DMS79 treated with DMSO at 0.1 percent for 48 hours (cell line): ENCODE data around the gene CAMTA1.
"Not testable (repeated sequence)": the region's sequence is repeated elsewhere in the genome, so short reads cannot be mapped to it uniquely, and the experiment has no call there.

Experiments used
- DNase-seq: peaks from one replicate; lab custom pipeline; 2025; lab: John Stamatoyannopoulos, UW

The CAMTA1 gene

GRCh38 chr1:7589774-7590425, 804.6 kb downstream of the CAMTA1 start:
- no peak for DNase-seq

- no peak for DNase-seq
Measured at GRCh38 chr1:7590426-7590790, 805.2 kb downstream of the CAMTA1 start.

DNA sequence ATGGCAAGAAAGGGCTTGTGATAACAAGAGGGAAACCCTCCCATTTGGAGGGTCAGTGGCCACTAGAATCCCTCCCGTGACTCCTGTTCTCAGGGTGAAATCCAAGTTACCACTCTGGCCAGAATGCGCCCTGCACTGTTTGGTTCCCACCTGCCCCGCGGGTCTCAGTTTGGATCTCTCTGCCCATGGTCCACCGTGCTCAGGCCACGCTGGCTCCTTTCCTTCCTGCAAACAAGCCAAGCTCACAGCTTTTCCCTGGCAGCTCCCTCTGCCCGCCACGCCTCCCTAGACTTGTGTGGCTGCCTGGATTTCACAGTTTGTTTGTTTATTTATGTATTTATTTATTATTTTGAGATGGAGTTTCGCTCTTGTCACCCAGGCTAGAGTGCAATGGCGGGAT, 806.3 kb downstream of the CAMTA1 start:
- DNase-seq, result no peak

DNA sequence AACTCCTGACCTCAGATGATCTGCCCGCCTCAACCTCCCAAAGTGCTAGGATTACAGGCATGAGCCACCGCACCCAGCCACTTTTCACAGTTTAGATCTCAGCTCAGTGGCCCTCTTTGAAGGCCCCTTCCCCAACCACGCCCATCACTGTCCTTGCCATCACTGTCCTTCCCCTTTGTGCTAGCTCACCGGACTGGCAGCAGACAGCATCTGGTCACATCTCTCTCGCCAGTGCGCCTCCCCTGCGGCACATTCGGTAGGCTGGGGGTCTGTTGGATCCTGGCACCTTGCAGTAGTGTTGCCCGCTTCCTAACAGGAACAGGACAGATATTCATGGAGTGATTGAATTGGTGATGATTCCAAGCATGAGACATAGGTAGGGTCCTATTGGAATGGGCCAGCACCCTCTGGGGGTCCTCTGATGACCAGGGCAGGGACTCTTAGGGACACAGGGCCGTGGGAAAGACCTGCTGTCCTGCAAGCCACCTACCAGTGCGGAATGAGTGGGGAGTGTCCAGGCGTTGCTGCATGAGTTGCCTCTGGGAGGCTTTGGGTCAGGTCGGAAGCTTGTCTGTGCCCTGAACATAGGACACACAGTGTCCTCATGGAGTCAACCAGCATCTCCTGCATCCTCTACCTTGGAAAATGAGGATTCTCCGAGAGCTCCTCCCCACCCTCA, 807.0 kb downstream of the CAMTA1 start:
- no peak for DNase-seq

DNA sequence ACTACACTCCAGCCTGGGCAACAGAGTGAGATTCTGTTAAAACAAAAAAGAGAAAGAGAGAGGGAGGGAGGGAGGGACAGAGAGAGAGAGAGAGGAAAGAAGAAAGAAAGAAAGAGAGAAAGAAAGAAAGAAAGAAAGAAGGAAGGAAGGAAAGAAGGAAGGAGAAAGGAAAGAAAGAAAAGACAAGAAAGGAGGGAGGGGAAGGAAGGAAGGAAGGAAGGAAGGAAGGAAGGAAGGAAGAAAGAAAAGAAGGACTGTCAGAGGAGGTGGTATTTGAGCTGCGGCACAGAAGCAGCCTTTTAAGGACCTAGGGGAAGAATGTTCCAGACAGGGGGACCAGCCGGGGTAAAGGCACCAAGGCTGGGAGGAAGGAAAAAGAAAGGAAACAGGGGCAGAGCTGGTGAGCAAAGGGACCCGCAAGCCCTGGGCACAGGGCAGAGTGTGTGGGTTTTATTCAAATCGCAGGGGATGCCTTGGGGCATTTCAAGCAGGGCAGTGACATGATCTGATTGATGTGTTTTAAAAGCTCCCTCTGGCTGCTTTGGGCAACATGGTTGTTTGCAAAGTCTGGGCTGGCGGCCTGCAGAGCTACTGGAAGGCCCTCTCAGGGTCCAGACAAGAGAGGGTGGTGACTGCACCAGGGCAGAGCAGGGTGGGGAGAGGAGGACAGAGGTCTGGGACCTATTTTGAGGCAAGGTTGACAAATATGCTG, 808.9 kb downstream of the CAMTA1 start:
- DNase-seq, result no peak

- DNase-seq, result no peak
Measured at GRCh38 chr1:7594714-7595295, 809.6 kb downstream of the CAMTA1 start.

GRCh38 chr1:7595336-7595735, 810.1 kb downstream of the CAMTA1 start:
- no peak for DNase-seq

GRCh38 chr1:7596126-7596965, 811.1 kb downstream of the CAMTA1 start:
- no peak for DNase-seq

DNA sequence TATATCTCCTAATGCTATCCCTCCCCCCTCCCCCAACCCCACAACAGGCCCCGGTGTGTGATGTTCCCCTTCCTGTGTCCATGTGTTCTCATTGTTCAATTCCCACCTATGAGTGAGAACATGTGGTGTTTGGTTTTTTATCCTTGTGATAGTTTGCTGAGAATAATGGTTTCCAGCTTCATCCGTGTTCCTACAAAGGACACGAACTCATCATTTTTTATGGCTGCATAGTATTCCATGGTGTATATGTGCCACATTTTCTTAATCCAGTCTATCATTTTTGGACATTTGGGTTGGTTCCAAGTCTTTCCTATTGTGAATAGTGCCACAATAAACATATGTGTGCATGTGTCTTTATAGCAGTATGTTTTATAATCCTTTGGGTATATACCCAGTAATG, 812.8 kb downstream of the CAMTA1 start:
- DNase-seq, result not testable (repeated sequence)

- not testable (repeated sequence) for DNase-seq
Measured at GRCh38 chr1:7604906-7605305, 819.7 kb downstream of the CAMTA1 start.

DNA sequence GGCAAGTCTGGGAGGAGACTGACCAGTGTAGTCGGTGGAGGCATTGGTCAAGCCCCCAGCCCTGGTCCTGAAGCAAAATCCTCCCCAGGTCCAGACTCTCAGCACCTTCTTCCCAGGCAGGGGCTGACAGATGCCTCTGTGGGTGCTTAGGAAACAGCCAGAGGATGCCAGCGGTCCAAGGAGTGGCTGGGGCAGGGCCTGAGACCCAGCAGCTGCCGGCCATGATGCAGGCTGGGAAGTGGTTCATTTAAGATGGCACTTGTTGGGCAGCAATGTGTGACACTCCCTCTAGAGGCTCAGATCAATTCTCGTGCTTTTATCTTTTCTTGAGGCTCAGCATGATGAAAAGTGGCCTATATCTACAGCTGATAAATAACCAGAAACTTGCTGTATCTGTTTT, 820.8 kb downstream of the CAMTA1 start:
- no peak for DNase-seq

- no peak for DNase-seq
Measured at GRCh38 chr1:7607097-7607496, 821.8 kb downstream of the CAMTA1 start.

GRCh38 chr1:7608628-7609305, 823.5 kb downstream of the CAMTA1 start:
- no peak for DNase-seq

GRCh38 chr1:7609311-7609994, 824.2 kb downstream of the CAMTA1 start:
- no peak for DNase-seq

GRCh38 chr1:7610106-7610731, 825.0 kb downstream of the CAMTA1 start:
- DNase-seq, result no peak

DNA sequence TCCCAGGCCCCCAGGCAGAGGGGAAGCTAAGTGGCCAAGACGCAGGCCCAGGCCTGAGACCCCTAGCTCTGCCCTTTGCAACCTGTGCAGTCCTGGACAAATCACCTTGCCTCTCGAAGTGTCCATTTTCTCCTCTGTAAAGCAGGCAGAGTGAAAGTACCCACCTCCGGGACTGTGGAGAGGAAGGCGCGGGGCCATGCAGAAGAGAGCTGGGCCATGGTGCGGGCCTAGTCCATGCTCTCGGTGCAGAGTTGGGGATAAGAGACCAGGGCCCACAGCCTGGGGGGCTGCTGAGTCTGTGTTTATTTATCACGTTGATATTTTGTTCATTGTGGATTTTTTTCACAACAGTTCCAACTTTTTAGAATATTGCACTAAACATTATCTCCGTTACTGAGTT, 825.7 kb downstream of the CAMTA1 start:
- no peak for DNase-seq

DNA sequence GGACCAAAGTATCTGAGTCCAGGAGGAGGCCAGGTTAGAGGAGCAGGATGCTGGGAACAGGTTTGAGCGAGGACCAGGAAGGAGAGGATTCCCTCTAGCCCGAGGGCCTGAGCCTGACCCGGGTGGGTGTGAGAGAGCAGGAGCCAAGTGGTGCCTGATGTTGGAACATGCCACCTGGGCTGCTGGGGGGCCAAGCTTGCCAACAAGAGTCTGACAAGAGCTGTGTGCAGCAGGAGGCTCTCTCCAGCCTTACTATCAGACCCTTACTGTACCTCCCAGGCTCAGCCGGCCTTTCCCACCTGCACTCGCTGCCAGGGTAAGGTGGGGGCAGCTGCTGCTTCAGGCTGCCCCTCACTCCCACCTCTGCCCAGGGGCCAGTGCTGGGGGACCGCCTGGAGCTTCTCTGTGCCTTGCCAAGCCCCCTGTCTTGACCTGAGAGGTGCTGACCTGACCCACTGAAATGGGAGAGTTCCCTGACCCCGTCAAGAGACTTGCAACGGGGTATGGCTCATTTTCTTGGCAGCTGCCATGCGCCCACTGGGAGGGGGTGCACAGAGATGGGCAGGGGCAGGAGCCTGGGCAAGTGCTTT, 826.3 kb downstream of the CAMTA1 start:
- DNase-seq, result no peak

GRCh38 chr1:7613106-7613850, 828.0 kb downstream of the CAMTA1 start:
- no peak for DNase-seq

- no peak for DNase-seq
Measured at GRCh38 chr1:7613851-7614205, 828.6 kb downstream of the CAMTA1 start.
